Transverse colon (tissue), 4 donors: ENCODE data around the gene LSM3.

Experiments
- CTCF ChIP-seq, 5 experiments: fragments of 200-600 bp in 3 of 5; fragments of 450-650 bp in 2 of 5; sonication (generic) in 3 of 5; IDR thresholded peaks; 1 replicate in 2 of 5; 2 replicates in 3 of 5; pipeline ENCODE4 v1.5.1; 2016 to 2017; ENCODE audit warnings: antibody characterized with exemption in 5 of 5, inconsistent platforms in 3 of 5, mild to moderate bottlenecking in 2 of 5, moderate library complexity in 1 of 5
- EP300 ChIP-seq: sonication (generic); formaldehyde crosslinking; IDR thresholded peaks from one replicate; pipeline ENCODE4 v1.6.1; 2017; ENCODE audit warnings: antibody characterized with exemption, low read depth
- POLR2A ChIP-seq: fragments of 450-650 bp; IDR thresholded peaks from one replicate; pipeline ENCODE4 v1.6.1; 2016; ENCODE audit warnings: antibody characterized with exemption, mild to moderate bottlenecking, moderate library complexity
- POLR2AphosphoS5 ChIP-seq, 3 donors: sonication (generic); formaldehyde crosslinking; IDR thresholded peaks; one replicate each; pipeline ENCODE4 v1.6.1; 2016; ENCODE audit warnings: antibody characterized with exemption in 3 of 3

- no peak for TF ChIP-seq EP300
- no peak for TF ChIP-seq POLR2A
- no peak for TF ChIP-seq CTCF (IDR thresholded peaks at IDR 0.05)
- TF ChIP-seq POLR2AphosphoS5 (IDR thresholded peaks at IDR 0.05): no peak
These were observed 20.2 kb upstream of the LSM3 start for GRCh38 chr3:14158370-14158769.
